ENCODE measurements around the gene EFHD2. TPM values are rescaled to one million over a fixed set of nuclear protein-coding genes. Genes with fewer than 3 reads are reported as not detected.
A peak's percentile ranks its signal among the peaks of the same experiment; 100 is the strongest.

Gene EFHD2
- total RNA-seq, 1 donor from 2014 or later, result 23.0 TPM

- Mint-ChIP-seq H3K27ac (ENCODE audit: unreplicated experiment) (no peak overlapping the region), H3K4me1 (peaks cover 13% of the 10 kb centered on the region), H3K4me3 (peak overlapping the region; percentile 74), H3K27me3 (ENCODE audit: low read depth) (peaks cover 13% of the 10 kb centered on the region), H3K36me3 (ENCODE audit: low read depth) (no peaks in the 10 kb centered on the region), H3K9me3 (no peaks in the 10 kb centered on the region)
- no peak for DNase-seq (ENCODE audit: low read depth, low spot score)
- no peak for TF ChIP-seq CTCF (conservative IDR thresholded peaks at IDR 0.05)
These were observed 2.8 kb upstream of the EFHD2 start for GRCh38 chr1:15406614-15407559.

- no peak for DNase-seq (ENCODE audit: low read depth, low spot score)
- Mint-ChIP-seq H3K4me3 (peak overlapping the region; percentile 74), H3K27me3 (ENCODE audit: low read depth) (peaks cover 13% of the 10 kb centered on the region), H3K36me3 (ENCODE audit: low read depth) (no peaks in the 10 kb centered on the region), H3K27ac (ENCODE audit: unreplicated experiment) (no peak overlapping the region), H3K4me1 (peaks cover 20% of the 10 kb centered on the region), H3K9me3 (no peaks in the 10 kb centered on the region)
- no peak for TF ChIP-seq CTCF (conservative IDR thresholded peaks at IDR 0.05)
These were observed 2.1 kb upstream of the EFHD2 start for GRCh38 chr1:15407580-15407979.

GRCh38 chr1:15408890-15409387 is 749 bp upstream of the EFHD2 start:
- Mint-ChIP-seq H3K27me3 (ENCODE audit: low read depth) (peaks cover 13% of the 10 kb centered on the region), H3K4me1 (peaks cover 21% of the 10 kb centered on the region), H3K27ac (ENCODE audit: unreplicated experiment) (peak overlapping the region; percentile 94), H3K4me3 (peak overlapping the region; percentile 89), H3K36me3 (ENCODE audit: low read depth) (no peaks in the 10 kb centered on the region), H3K9me3 (no peaks in the 10 kb centered on the region)
- no peak for DNase-seq (ENCODE audit: low read depth, low spot score)
- TF ChIP-seq CTCF (conservative IDR thresholded peaks at IDR 0.05), result no peak

GRCh38 chr1:15410223-15410883 is 665 bp downstream of the EFHD2 start:
- Mint-ChIP-seq H3K4me3 (peak overlapping the region; percentile 92), H3K27ac (ENCODE audit: unreplicated experiment) (no peak overlapping the region), H3K9me3 (no peaks in the 10 kb centered on the region), H3K4me1 (peaks cover 27% of the 10 kb centered on the region), H3K36me3 (ENCODE audit: low read depth) (peaks cover 6% of the 10 kb centered on the region), H3K27me3 (ENCODE audit: low read depth) (peaks cover 13% of the 10 kb centered on the region)
- TF ChIP-seq CTCF (conservative IDR thresholded peaks at IDR 0.05), result no peak
- no peak for DNase-seq (ENCODE audit: low read depth, low spot score)

- TF ChIP-seq CTCF (conservative IDR thresholded peaks at IDR 0.05), result no peak
- no peak for DNase-seq (ENCODE audit: low read depth, low spot score)
- Mint-ChIP-seq H3K4me1 (peaks cover 27% of the 10 kb centered on the region), H3K9me3 (no peaks in the 10 kb centered on the region), H3K4me3 (peak overlapping the region; percentile 92), H3K27me3 (ENCODE audit: low read depth) (peaks cover 13% of the 10 kb centered on the region), H3K36me3 (ENCODE audit: low read depth) (peaks cover 6% of the 10 kb centered on the region), H3K27ac (ENCODE audit: unreplicated experiment) (no peak overlapping the region)
These were observed 1.2 kb downstream of the EFHD2 start for GRCh38 chr1:15410884-15411245.
